ENCODE results near the gene ZNF793. TPM values are rescaled to one million over a fixed set of nuclear protein-coding genes. Genes with fewer than 3 reads are reported as not detected.

The ZNF793 gene
- total RNA-seq, 1 donor from 2014 or later = 9.8 TPM

DNA sequence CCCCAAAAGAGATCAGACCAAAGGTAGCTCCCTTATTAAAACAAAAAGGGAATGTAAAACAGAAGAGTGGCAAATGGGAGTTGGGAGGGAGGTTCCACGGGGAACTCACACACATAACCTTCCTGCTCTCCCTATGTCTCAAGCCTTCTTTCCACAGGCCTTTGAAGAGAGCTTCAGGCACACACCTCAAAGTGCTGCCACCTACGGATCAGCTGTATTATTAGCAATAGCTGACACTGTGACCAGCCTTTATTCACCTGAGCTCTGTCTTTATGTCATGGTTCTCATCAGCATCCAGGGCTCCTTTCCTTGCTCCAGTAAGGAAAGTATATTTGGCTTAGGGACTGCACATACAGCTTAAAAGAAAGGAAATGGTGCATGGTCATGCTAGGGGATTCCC lies 76.6 kb downstream of the ZNF793 start:
- H3K36me3 Mint-ChIP-seq (ENCODE audit: low read depth, unreplicated experiment) = peaks cover 40% of the 10 kb centered on the region

More for the DNA sequence above, 76.6 kb downstream of the ZNF793 start:
- no peaks in the 10 kb centered on the region for H3K4me1 ChIP-seq (ENCODE audit: insufficient read depth, low read length)
- Mint-ChIP-seq H3K9me3 (ENCODE audit: unreplicated experiment) (peaks cover 28% of the 10 kb centered on the region), H3K4me3 (ENCODE audit: unreplicated experiment) (no peak overlapping the region), H3K27ac (ENCODE audit: unreplicated experiment) (no peak overlapping the region), H3K27me3 (ENCODE audit: low read depth, unreplicated experiment) (no peaks in the 10 kb centered on the region), H3K4me1 (ENCODE audit: low read depth, unreplicated experiment) (no peaks in the 10 kb centered on the region)
- no peaks in the 10 kb centered on the region for H4K20me1 ChIP-seq (ENCODE audit: insufficient read depth, low read length)
- no peaks in the 10 kb centered on the region for H3K79me2 ChIP-seq (ENCODE audit: insufficient read depth, low read length)
- H3K4me3 ChIP-seq (ENCODE audit: insufficient read depth, low read depth, low read length) = no peak overlapping the region
- H2AFZ ChIP-seq (ENCODE audit: low read depth, low read length) = no peak overlapping the region
- H3K9ac ChIP-seq (ENCODE audit: low read length) = no peak overlapping the region
- H3K9me3 ChIP-seq (ENCODE audit: insufficient read depth, low read depth, low read length) = peaks cover 39% of the 10 kb centered on the region
- peaks cover 5% of the 10 kb centered on the region for H3K36me3 ChIP-seq (ENCODE audit: insufficient read depth, low read length)
- FAIRE-seq = no peak
- no peaks in the 10 kb centered on the region for H3K27me3 ChIP-seq (ENCODE audit: insufficient read depth, low read length)
- H3K27ac ChIP-seq (ENCODE audit: low read depth, low read length) = no peak overlapping the region
- H3K4me2 ChIP-seq (ENCODE audit: low read length) = no peak overlapping the region
- TF ChIP-seq EZH2 (IDR thresholded peaks at IDR 0.05; ENCODE audit: insufficient read depth, low read length) = no peak
- TF ChIP-seq CTCF (IDR thresholded peaks at IDR 0.05; ENCODE audit: insufficient read depth, low read depth, low read length) = no peak
- DNase-seq (ENCODE audit: low read depth) = no peak

Other genes with a start within 250 kb of the ZNF793 start
- 3.7 and 4.5 TPM in 2 replicates for gene ZNF527, start 135.8 kb upstream of the ZNF793 start, total RNA-seq
- 5.7 and 7.1 TPM in 2 replicates for gene ZNF569, start 39.5 kb upstream of the ZNF793 start, total RNA-seq
- gene ZNF570, start 37.6 kb upstream of the ZNF793 start, total RNA-seq = 5.7 and 6.5 TPM in 2 replicates
- 3.0 and 3.2 TPM in 2 replicates for gene ZNF571, start 87.9 kb downstream of the ZNF793 start, total RNA-seq
- gene ZNF540, start 87.9 kb downstream of the ZNF793 start, total RNA-seq = 0.66 and 0.77 TPM in 2 replicates
- 13.4 and 13.9 TPM in 2 replicates for gene ZFP30, start 148.5 kb downstream of the ZNF793 start, total RNA-seq
- 5.2 and 6.3 TPM in 2 replicates for gene ZNF607, start 212.8 kb downstream of the ZNF793 start, total RNA-seq

Data from astrocyte (in vitro differentiated cells and primary cell).